SKM-1 (cell line): ENCODE measurements around the gene BICRAL.
"Not testable (repeated sequence)": the region's sequence is repeated elsewhere in the genome, so short reads cannot be mapped to it uniquely, and the experiment has no call there.

Source experiments
- DNase-seq: peaks from one replicate; lab custom pipeline; 2025; ENCODE audit not compliant: unreplicated experiment; lab: John Stamatoyannopoulos, UW

BICRAL gene

GRCh38 chr6:42831237-42831636, 49.4 kb downstream of the BICRAL start:
- no peak for DNase-seq

- no peak for DNase-seq
Measured at GRCh38 chr6:42834056-42834455, 52.2 kb downstream of the BICRAL start.

- no peak for DNase-seq
Measured at GRCh38 chr6:42841844-42842584, 60.2 kb downstream of the BICRAL start.

- DNase-seq: no peak
Measured at GRCh38 chr6:42845327-42845694, 63.5 kb downstream of the BICRAL start.

GRCh38 chr6:42846505-42846904, 64.7 kb downstream of the BICRAL start:
- no peak for DNase-seq

GRCh38 chr6:42848700-42849099, 66.8 kb downstream of the BICRAL start:
- no peak for DNase-seq

GRCh38 chr6:42851599-42851998, 69.7 kb downstream of the BICRAL start:
- no peak for DNase-seq

- no peak for DNase-seq
Measured at GRCh38 chr6:42860036-42860435, 78.2 kb downstream of the BICRAL start.

- no peak for DNase-seq
Measured at GRCh38 chr6:42860481-42860880, 78.6 kb downstream of the BICRAL start.

- DNase-seq: no peak
Measured at GRCh38 chr6:42864602-42865001, 82.8 kb downstream of the BICRAL start.

GRCh38 chr6:42870145-42870936, 88.5 kb downstream of the BICRAL start:
- DNase-seq: no peak

- DNase-seq: no peak
Measured at GRCh38 chr6:42871711-42872110, 89.9 kb downstream of the BICRAL start.

GRCh38 chr6:42873313-42873712, 91.5 kb downstream of the BICRAL start:
- DNase-seq: no peak

GRCh38 chr6:42877695-42878094, 95.8 kb downstream of the BICRAL start:
- no peak for DNase-seq

GRCh38 chr6:42879372-42880239, 97.8 kb downstream of the BICRAL start, which contains the start of gene RPL7L1:
TSS of gene RPL7L1 (plus strand) at chr6:42879616. CDS start at chr6:42879911, 295 bp downstream.
- peak; percentile 79 for DNase-seq

GRCh38 chr6:42880240-42880817, 98.5 kb downstream of the BICRAL start:
- not testable (repeated sequence) for DNase-seq

GRCh38 chr6:42880871-42881270, 99.0 kb downstream of the BICRAL start:
- DNase-seq: not testable (repeated sequence)

GRCh38 chr6:42885702-42886101, 103.8 kb downstream of the BICRAL start:
- no peak for DNase-seq

GRCh38 chr6:42888201-42888600, 106.3 kb downstream of the BICRAL start:
- DNase-seq: not testable (repeated sequence)

- no peak for DNase-seq
Measured at GRCh38 chr6:42889815-42890214, 108.0 kb downstream of the BICRAL start.
